ENCODE results near the gene APOBEC3B.
"Not testable (repeated sequence)": the region's sequence is repeated elsewhere in the genome, so short reads cannot be mapped to it uniquely, and the experiment has no call there.

The APOBEC3B gene

GRCh38 chr22:38955926-38956325 is 26.2 kb upstream of the APOBEC3B start:
- Mint-ChIP-seq H3K27ac (no peak overlapping the region), H3K4me1 (ENCODE audit: low read depth) (peaks cover 26% of the 10 kb centered on the region), H3K4me3 (no peak overlapping the region), H3K36me3 (ENCODE audit: low read depth) (no peaks in the 10 kb centered on the region), H3K27me3 (peaks cover 14% of the 10 kb centered on the region), H3K9me3 (no peaks in the 10 kb centered on the region)
- DNase-seq: no peak

GRCh38 chr22:38956551-38956950 is 25.6 kb upstream of the APOBEC3B start:
- peaks cover 14% of the 10 kb centered on the region for H3K27me3 Mint-ChIP-seq
- no peaks in the 10 kb centered on the region for H3K36me3 Mint-ChIP-seq (ENCODE audit: low read depth)
- peaks cover 26% of the 10 kb centered on the region for H3K4me1 Mint-ChIP-seq (ENCODE audit: low read depth)
- no peaks in the 10 kb centered on the region for H3K9me3 Mint-ChIP-seq
- no peak for DNase-seq
- no peak overlapping the region for H3K27ac Mint-ChIP-seq
- no peak overlapping the region for H3K4me3 Mint-ChIP-seq

- H3K4me1 Mint-ChIP-seq (ENCODE audit: low read depth): peaks cover 26% of the 10 kb centered on the region
- H3K36me3 Mint-ChIP-seq (ENCODE audit: low read depth): no peaks in the 10 kb centered on the region
- peaks cover 10% of the 10 kb centered on the region for H3K27me3 Mint-ChIP-seq
- DNase-seq: no peak
- no peak within 1 kb of the TSS for H3K27ac Mint-ChIP-seq
- H3K9me3 Mint-ChIP-seq: no peaks in the 10 kb centered on the region
- no peak within 1 kb of the TSS for H3K4me3 Mint-ChIP-seq
Measured at GRCh38 chr22:38957046-38957770, 24.9 kb upstream of the APOBEC3B start, which contains the start of gene APOBEC3A. Gene APOBEC3A (plus strand): TSS chr22:38957609. CDS start chr22:38957692, 83 bp downstream.

GRCh38 chr22:38957808-38958650 is 24.1 kb upstream of the APOBEC3B start:
- peaks cover 21% of the 10 kb centered on the region for H3K4me1 Mint-ChIP-seq (ENCODE audit: low read depth)
- H3K36me3 Mint-ChIP-seq (ENCODE audit: low read depth): no peaks in the 10 kb centered on the region
- no peak overlapping the region for H3K4me3 Mint-ChIP-seq
- peaks cover 5% of the 10 kb centered on the region for H3K27me3 Mint-ChIP-seq
- H3K27ac Mint-ChIP-seq: no peak overlapping the region
- no peaks in the 10 kb centered on the region for H3K9me3 Mint-ChIP-seq
- DNase-seq: no peak

GRCh38 chr22:38958651-38958943 is 23.6 kb upstream of the APOBEC3B start:
- H3K4me3 Mint-ChIP-seq; DNase-seq; H3K36me3 Mint-ChIP-seq (ENCODE audit: low read depth); H3K27ac Mint-ChIP-seq; H3K27me3 Mint-ChIP-seq; H3K9me3 Mint-ChIP-seq: not testable (repeated sequence)
- H3K4me1 Mint-ChIP-seq (ENCODE audit: low read depth): peaks cover 17% of the 10 kb centered on the region

- H3K27me3 Mint-ChIP-seq: peaks cover 8% of the 10 kb centered on the region
- H3K4me1 Mint-ChIP-seq (ENCODE audit: low read depth): peaks cover 10% of the 10 kb centered on the region
- no peaks in the 10 kb centered on the region for H3K9me3 Mint-ChIP-seq
- H3K36me3 Mint-ChIP-seq (ENCODE audit: low read depth): no peaks in the 10 kb centered on the region
- no peak overlapping the region for H3K4me3 Mint-ChIP-seq
- DNase-seq: no peak
- H3K27ac Mint-ChIP-seq: no peak overlapping the region
Measured at GRCh38 chr22:38959590-38959989, 22.6 kb upstream of the APOBEC3B start.

- not testable (repeated sequence) for DNase-seq; H3K9me3 Mint-ChIP-seq; H3K4me3 Mint-ChIP-seq; H3K36me3 Mint-ChIP-seq (ENCODE audit: low read depth); H3K4me1 Mint-ChIP-seq (ENCODE audit: low read depth); H3K27ac Mint-ChIP-seq; H3K27me3 Mint-ChIP-seq
Measured at GRCh38 chr22:38960673-38961072, 21.5 kb upstream of the APOBEC3B start.

- H3K36me3 Mint-ChIP-seq (ENCODE audit: low read depth); H3K27me3 Mint-ChIP-seq; H3K4me3 Mint-ChIP-seq; H3K4me1 Mint-ChIP-seq (ENCODE audit: low read depth); H3K27ac Mint-ChIP-seq; DNase-seq; H3K9me3 Mint-ChIP-seq: not testable (repeated sequence)
Measured at GRCh38 chr22:38963291-38963738, 18.8 kb upstream of the APOBEC3B start.

- H3K27ac Mint-ChIP-seq: no peak overlapping the region
- no peak for DNase-seq
- H3K27me3 Mint-ChIP-seq: peaks cover 9% of the 10 kb centered on the region
Measured at GRCh38 chr22:38963872-38964271, 18.3 kb upstream of the APOBEC3B start.

GRCh38 chr22:38964306-38964705 is 17.8 kb upstream of the APOBEC3B start:
- Mint-ChIP-seq H3K27ac (no peak overlapping the region), H3K27me3 (peaks cover 13% of the 10 kb centered on the region), H3K9me3 (no peaks in the 10 kb centered on the region), H3K4me1 (ENCODE audit: low read depth) (peaks cover 2% of the 10 kb centered on the region), H3K4me3 (no peak overlapping the region), H3K36me3 (ENCODE audit: low read depth) (no peaks in the 10 kb centered on the region)
- no peak for DNase-seq

More at GRCh38 chr22:38963872-38964271, 18.3 kb upstream of the APOBEC3B start:
- Mint-ChIP-seq H3K9me3 (no peaks in the 10 kb centered on the region), H3K4me3 (no peak overlapping the region), H3K4me1 (ENCODE audit: low read depth) (peaks cover 2% of the 10 kb centered on the region), H3K36me3 (ENCODE audit: low read depth) (no peaks in the 10 kb centered on the region)

GRCh38 chr22:38964989-38965388 is 17.2 kb upstream of the APOBEC3B start:
- H3K4me1 Mint-ChIP-seq (ENCODE audit: low read depth): peaks cover 2% of the 10 kb centered on the region
- H3K9me3 Mint-ChIP-seq: no peaks in the 10 kb centered on the region
- peaks cover 16% of the 10 kb centered on the region for H3K27me3 Mint-ChIP-seq
- no peak overlapping the region for H3K27ac Mint-ChIP-seq
- no peak for DNase-seq
- no peak overlapping the region for H3K4me3 Mint-ChIP-seq
- no peaks in the 10 kb centered on the region for H3K36me3 Mint-ChIP-seq (ENCODE audit: low read depth)

- Mint-ChIP-seq H3K4me1 (ENCODE audit: low read depth) (peaks cover 2% of the 10 kb centered on the region), H3K9me3 (no peaks in the 10 kb centered on the region), H3K4me3 (no peak overlapping the region), H3K27ac (no peak overlapping the region), H3K27me3 (peaks cover 21% of the 10 kb centered on the region), H3K36me3 (ENCODE audit: low read depth) (no peaks in the 10 kb centered on the region)
- DNase-seq: no peak
Measured at GRCh38 chr22:38965614-38966379, 16.4 kb upstream of the APOBEC3B start.

GRCh38 chr22:38966380-38966702 is 15.8 kb upstream of the APOBEC3B start:
- Mint-ChIP-seq H3K4me1 (ENCODE audit: low read depth) (peaks cover 2% of the 10 kb centered on the region), H3K27me3 (peaks cover 25% of the 10 kb centered on the region), H3K36me3 (ENCODE audit: low read depth) (no peaks in the 10 kb centered on the region), H3K4me3 (no peak overlapping the region), H3K9me3 (no peaks in the 10 kb centered on the region), H3K27ac (no peak overlapping the region)
- no peak for DNase-seq

GRCh38 chr22:38966942-38967341 is 15.2 kb upstream of the APOBEC3B start:
- DNase-seq: no peak
- Mint-ChIP-seq H3K27me3 (peaks cover 25% of the 10 kb centered on the region), H3K4me1 (ENCODE audit: low read depth) (peaks cover 2% of the 10 kb centered on the region), H3K36me3 (ENCODE audit: low read depth) (no peaks in the 10 kb centered on the region), H3K4me3 (no peak overlapping the region), H3K27ac (no peak overlapping the region), H3K9me3 (no peaks in the 10 kb centered on the region)
